C4-2B (cell line): Measurements from ENCODE around the gene STARD13.

Experiments used
- ZFX ChIP-seq: fragments of 450-650 bp; IDR thresholded peaks from 2 replicates; pipeline ENCODE4 v1.6.1; 2017
- TF ChIP-seq, protein P1 (sequence below): fragments of 450-650 bp; conservative IDR thresholded peaks from 2 replicates; pipeline ENCODE4 v1.5.1; 2017; ENCODE audit warnings: mild to moderate bottlenecking

DNA sequence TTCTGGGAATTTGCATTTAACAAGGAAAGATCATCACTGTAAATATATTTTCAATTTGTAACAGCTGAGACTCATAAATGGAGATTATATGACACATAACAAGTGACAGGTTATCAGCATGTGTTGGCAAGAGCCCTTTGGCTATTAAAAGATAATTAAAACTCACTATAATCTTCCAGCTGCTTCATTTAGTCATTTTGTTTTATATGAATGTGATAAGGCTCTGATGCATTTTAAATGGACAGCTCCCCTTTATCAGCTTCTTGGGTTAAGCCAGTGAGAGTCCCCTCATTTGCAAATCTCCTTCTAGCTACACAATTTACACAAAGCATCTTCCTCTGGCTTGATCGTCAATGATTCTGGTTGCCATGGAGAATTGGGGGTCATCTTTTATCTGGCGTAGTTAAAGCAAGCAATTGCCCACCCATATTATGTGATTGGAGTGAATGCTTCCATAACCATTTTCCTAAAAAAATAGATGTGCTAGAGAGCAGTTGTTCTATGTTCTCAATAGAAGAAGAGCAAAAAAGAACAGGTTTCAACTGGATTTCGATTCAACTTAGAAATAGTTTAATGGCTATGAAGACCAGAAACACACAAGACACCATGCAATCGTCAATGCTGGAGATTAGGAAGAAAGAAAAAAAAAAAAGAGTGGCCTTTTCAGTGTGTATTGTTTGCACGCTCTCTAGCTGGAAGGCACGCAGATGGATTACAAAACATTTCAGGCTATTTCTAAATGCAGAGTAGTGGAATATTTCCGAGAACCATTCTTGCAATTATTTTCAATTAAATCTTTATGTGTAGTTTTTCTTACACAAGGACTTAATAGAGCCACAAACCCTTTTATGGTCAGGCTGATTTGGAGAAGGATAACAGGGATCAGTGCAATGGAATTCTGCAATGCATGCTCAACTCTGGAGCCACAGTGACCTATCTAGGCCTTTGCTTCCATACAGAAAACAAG lies 27.4 kb downstream of the STARD13 start:
- TF ChIP-seq, protein P1, sequence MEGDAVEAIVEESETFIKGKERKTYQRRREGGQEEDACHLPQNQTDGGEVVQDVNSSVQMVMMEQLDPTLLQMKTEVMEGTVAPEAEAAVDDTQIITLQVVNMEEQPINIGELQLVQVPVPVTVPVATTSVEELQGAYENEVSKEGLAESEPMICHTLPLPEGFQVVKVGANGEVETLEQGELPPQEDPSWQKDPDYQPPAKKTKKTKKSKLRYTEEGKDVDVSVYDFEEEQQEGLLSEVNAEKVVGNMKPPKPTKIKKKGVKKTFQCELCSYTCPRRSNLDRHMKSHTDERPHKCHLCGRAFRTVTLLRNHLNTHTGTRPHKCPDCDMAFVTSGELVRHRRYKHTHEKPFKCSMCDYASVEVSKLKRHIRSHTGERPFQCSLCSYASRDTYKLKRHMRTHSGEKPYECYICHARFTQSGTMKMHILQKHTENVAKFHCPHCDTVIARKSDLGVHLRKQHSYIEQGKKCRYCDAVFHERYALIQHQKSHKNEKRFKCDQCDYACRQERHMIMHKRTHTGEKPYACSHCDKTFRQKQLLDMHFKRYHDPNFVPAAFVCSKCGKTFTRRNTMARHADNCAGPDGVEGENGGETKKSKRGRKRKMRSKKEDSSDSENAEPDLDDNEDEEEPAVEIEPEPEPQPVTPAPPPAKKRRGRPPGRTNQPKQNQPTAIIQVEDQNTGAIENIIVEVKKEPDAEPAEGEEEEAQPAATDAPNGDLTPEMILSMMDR = no peak
- TF ChIP-seq ZFX = no peak
